Rectal smooth muscle tissue (tissue), 1 donor: ENCODE measurements around the gene PPP6R2.

Experiments
- H3K27ac ChIP-seq: one replicate; pipeline ENCODE4 v1.7.0; 2013; ENCODE audit warnings: low read depth, low read length, inconsistent platforms
- H3K27me3 ChIP-seq: one replicate; pipeline ENCODE4 v1.7.0; 2013; ENCODE audit warnings: low read length; ENCODE audit not compliant: control insufficient read depth, insufficient read depth
- H3K36me3 ChIP-seq: one replicate; pipeline ENCODE4 v1.7.0; 2013; ENCODE audit warnings: low read length; ENCODE audit not compliant: control insufficient read depth, insufficient read depth
- H3K4me1 ChIP-seq: one replicate; pipeline ENCODE4 v1.7.0; 2013; ENCODE audit warnings: low read length; ENCODE audit not compliant: control insufficient read depth, insufficient read depth
- H3K4me3 ChIP-seq: one replicate; pipeline ENCODE4 v1.7.0; 2013; ENCODE audit warnings: low read length
- H3K9ac ChIP-seq: one replicate; pipeline ENCODE4 v1.7.0; 2013; ENCODE audit warnings: low read length

Gene PPP6R2

DNA sequence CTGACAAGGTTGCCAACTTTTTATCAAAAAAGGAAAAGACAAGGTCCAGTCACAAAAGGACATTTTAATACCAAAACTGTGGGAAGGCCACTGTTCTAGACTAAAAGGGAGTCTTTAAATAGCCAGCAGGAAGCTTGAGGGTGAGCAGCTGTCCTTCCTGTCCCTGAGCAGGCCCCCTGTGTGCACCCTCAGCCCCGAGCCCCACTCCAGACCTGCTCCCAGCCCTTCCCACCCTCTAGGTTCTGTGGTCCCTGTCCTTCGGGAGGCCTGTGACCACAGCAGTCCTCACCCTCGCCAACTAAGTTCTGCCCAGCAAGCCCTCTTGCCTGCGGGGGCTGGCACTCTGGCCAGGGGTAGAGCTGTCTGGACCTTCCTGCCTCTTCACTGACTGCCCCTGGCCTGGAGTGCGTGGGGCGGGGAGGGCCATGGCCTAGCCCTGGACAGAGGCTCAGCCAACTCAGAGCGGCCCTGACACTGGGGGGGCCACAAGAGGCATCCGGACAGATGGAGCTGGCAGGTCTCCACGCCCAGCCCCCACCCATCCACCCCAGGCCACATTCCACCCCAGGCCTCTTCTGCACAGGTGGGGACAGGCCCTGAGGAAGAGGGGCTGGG, 34.0 kb upstream of the PPP6R2 start:
- Histone ChIP-seq H3K27ac (peak overlapping the region; percentile 83), H3K36me3 (no peaks in the 10 kb centered on the region), H3K27me3 (no peaks in the 10 kb centered on the region), H3K4me3 (no peak overlapping the region), H3K9ac (no peak overlapping the region), H3K4me1 (peaks cover 18% of the 10 kb centered on the region)

DNA sequence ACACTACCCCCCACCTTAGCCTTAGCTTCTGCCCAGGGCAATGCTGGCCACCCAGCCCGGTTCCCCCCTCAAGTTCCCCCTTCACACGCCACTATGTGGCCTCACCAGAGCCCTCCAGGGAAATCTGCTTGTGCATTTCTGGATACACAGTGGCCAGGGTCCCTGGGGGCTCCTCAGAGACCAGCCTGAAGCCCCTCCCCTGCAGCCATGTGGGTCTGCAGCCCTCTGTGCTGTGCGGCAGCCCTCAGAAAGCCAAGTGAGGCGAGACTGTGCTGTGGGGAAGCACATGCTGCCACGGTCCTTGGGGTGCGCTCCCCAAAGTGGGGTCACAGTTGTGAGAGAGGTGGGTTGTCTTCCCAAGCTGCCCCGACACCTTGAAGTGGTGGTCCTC, 33.5 kb upstream of the PPP6R2 start:
- H3K36me3 ChIP-seq, result no peaks in the 10 kb centered on the region
- no peak overlapping the region for H3K4me3 ChIP-seq
- no peak overlapping the region for H3K27ac ChIP-seq
- H3K4me1 ChIP-seq, result peaks cover 14% of the 10 kb centered on the region
- H3K27me3 ChIP-seq, result no peaks in the 10 kb centered on the region
- H3K9ac ChIP-seq, result no peak overlapping the region

DNA sequence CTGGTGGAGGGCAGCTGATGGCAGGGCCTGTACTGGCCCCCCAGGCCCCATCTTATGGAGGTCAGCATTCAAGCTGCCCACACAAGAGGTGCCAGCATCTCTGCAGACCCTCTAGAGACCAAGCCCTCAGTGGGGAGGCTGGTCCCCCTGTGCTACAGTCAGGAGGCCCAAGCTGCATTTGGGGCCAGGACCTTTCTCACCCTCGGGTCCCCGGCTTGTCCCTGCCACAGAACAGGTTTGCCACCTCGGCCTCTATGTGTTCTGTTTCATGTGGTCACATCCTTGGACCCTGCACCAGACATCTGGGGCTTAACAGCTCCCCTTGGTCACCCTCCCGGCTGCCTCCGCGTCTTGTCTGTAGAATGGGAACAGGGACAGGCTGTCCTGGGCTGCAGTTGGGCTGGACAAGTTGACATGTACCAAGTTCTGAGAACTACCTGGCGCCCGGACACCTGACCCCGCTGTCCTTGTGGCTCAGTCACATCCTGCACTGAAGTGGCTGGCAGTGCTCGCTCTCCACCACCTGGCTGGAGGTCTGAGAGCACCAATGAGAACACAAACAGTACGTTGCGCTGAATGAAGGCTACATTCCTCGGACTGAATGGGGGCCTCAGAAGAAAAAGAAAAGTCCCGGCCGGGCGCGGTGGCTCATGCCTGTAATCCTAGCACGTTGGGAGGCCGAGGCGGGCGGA, 33.0 kb upstream of the PPP6R2 start:
- no peak overlapping the region for H3K4me3 ChIP-seq
- peaks cover 9% of the 10 kb centered on the region for H3K4me1 ChIP-seq
- H3K9ac ChIP-seq, result no peak overlapping the region
- no peaks in the 10 kb centered on the region for H3K27me3 ChIP-seq
- H3K36me3 ChIP-seq, result no peaks in the 10 kb centered on the region
- no peak overlapping the region for H3K27ac ChIP-seq

DNA sequence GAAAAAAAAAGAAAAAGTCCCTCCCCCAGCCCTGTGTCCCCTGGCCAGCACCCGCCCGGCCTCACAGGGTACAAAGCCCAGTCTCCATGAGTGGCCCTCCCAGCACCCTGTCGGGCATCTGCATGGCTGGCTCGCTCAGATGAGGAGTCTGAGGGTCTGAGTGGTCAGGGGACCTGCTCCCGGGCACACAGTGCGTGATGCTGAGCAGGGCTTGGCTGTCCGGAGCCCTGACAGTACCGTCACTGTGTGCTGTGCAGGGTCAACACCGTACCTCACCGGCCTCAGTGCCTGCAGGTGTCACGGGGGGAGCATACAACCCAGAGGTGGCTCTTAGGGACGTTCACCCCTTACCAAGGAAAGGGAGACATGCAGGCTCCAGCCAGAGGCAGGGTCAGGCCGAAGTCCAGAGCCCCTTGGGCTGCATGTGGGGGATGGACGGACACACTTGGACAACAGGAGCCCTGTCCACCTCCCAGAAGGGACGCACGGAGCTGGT, 32.1 kb upstream of the PPP6R2 start:
- Histone ChIP-seq H3K27me3 (no peaks in the 10 kb centered on the region), H3K27ac (no peak overlapping the region), H3K9ac (no peak overlapping the region), H3K36me3 (no peaks in the 10 kb centered on the region), H3K4me1 (peaks cover 5% of the 10 kb centered on the region), H3K4me3 (no peak overlapping the region)

DNA sequence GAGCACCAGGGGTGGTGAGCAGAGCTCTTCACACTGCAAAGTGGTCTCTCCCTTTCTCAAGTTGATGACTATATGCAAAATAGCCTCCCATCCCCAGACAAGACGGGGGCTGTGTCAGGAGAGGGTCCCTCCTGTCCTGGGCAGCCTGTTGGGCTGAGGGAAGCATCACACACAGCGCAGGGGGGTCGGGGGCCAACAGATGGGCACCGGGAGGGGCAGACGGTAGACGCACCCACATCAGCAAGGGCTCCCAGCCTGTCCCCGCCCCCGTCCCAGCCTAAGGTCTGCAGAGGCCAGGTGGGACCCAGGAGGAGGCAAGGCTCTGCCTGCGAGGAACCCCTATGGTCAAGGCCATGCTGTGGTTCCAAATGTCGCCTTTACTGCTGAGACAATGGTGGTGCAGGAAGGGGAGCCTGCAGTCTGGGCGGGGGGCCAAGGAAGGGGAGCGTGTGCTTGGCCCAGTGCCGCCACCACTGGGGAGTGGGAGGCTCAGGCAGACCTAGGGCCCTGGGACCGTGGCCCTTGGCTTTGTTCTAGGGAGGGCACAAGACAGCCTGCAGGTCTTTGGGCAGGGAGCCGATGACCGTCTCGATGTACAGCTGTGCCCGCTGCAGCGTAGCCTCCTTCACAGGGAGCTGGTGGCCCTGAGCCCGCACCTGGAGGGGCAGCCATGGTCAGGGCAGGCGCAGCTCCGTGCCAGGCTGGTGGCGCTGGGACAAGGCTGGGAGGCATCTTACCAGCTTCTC, 31.3 kb upstream of the PPP6R2 start:
- no peaks in the 10 kb centered on the region for H3K27me3 ChIP-seq
- H3K36me3 ChIP-seq, result no peaks in the 10 kb centered on the region
- peaks cover 5% of the 10 kb centered on the region for H3K4me1 ChIP-seq
- H3K27ac ChIP-seq, result no peak overlapping the region
- no peak overlapping the region for H3K4me3 ChIP-seq
- no peak overlapping the region for H3K9ac ChIP-seq

DNA sequence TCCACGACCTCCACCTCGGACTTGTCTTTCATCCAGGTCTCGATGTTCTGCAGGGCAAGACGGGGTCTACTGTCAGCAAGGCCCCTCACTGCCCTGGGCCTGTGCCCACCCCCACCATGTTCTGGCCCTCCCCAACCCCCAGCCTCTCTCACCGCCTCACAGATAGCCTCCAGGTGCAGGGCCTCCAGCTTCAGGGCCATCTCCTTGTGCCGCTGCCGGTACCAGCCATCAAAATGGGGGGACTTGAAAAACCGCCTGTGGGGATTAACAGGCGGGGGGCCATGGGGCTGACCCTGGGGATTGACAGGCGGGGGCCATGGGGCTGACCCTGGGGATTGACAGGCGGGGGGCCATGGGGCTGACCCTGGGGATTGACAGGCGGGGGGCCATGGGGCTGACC, 30.8 kb upstream of the PPP6R2 start:
- Histone ChIP-seq H3K27ac (no peak overlapping the region), H3K4me1 (peaks cover 5% of the 10 kb centered on the region), H3K27me3 (no peaks in the 10 kb centered on the region), H3K4me3 (no peak overlapping the region), H3K36me3 (no peaks in the 10 kb centered on the region), H3K9ac (no peak overlapping the region)

DNA sequence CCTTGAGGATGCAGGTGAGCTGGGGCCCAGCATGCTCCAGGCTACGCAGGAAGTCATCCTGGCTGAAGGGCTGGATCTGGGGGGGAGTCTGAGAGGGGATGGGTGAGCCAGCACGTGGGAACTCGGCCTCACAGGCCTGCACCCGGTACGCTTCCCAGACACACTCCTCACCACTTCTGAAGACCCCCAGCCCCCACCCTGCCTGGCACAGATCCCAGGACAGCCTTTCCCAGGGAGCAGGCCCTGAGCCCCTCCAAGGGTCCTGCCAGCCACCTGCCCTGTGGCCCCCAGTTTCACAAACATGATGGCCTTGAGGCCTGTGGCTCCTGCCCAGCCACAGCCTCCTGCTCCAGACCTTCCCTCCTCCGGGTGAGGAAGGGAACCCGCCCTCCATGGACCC, 30.1 kb upstream of the PPP6R2 start:
- Histone ChIP-seq H3K27ac (no peak overlapping the region), H3K9ac (no peak overlapping the region), H3K4me3 (no peak overlapping the region), H3K27me3 (no peaks in the 10 kb centered on the region), H3K36me3 (no peaks in the 10 kb centered on the region), H3K4me1 (peaks cover 2% of the 10 kb centered on the region)

DNA sequence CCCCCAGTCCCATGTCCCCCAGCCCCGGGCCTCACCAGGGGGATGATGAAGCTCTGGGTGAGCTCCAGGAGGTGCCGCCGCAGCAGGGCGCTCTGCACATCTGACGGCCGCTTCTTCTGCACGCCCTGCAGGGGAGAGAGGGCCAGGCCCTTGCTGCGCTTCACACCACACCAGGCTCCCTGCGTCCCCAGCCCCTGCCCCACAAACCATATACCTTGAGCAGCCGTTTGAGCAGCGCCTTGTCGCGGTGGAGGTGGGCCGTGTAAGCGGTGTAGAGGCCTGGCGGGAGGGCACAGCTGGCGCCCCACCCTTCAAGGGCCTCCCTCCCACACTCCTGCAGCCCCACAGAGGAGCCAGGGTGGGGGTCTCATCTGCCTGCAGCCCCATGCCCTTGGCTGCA, 29.5 kb upstream of the PPP6R2 start:
- no peak overlapping the region for H3K9ac ChIP-seq
- H3K4me1 ChIP-seq, result no peaks in the 10 kb centered on the region
- no peak overlapping the region for H3K27ac ChIP-seq
- no peaks in the 10 kb centered on the region for H3K27me3 ChIP-seq
- H3K36me3 ChIP-seq, result no peaks in the 10 kb centered on the region
- H3K4me3 ChIP-seq, result no peak overlapping the region

DNA sequence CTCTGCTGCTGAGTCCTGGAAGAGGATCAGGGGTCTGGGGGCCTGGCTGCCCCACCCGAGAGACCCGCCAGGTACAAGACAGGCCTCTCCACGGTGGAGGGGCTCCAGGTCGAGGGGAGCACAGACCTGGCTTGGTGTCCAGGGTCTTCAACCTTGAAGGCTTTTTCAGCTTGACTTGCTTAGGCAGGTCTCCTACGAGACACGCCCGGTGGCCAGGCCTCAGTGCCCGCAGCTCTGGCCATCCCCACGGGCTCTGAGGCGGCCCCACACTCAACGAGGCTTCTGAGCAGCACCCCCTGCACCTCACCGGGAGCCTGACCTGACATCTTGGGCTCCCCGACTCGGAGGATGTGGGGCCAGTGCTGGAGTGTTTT, 29.1 kb upstream of the PPP6R2 start:
- Histone ChIP-seq H3K4me1 (no peaks in the 10 kb centered on the region), H3K36me3 (no peaks in the 10 kb centered on the region), H3K27me3 (no peaks in the 10 kb centered on the region), H3K4me3 (peak overlapping the region; percentile 36), H3K9ac (no peak overlapping the region), H3K27ac (no peak overlapping the region)

DNA sequence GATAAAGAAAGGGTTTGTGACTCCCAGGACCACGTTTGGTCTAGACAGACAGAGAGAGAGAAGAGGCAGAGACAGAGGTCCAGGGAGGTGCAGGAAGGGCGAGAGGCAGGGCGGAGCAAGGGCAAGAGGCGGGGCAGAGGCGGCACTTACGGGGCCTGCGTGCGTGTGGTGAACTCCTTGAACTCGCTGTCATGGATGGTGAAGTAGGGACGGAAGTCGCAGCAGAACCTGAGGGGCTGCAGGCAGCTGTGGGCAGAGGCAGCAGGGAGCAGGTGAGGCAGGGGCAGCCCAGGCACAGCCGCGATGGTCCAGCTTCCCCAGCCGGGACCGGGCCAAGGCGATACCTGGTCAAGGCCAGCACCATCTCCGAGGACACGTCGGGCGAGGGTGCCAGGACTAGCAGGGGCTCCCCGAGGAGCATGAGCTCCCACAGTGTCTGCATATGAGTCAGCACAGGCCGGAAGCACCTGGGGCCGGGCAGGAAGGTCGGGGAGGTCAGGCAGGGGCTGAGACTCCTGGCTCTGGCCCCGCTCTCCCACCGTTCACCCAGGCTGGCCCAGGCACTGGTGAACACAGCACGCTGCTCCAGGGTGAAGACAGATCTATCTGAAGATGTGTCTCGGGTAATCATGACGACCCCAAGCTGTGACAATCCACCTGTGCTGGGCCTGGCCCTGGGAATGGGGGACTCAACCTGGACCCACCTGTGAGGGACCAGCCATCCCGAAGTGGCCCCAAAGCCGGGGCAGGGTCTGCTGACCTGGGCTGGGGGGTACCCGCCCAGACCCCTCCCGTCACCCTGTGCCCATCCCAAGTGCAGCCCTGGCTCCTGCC, 28.5 kb upstream of the PPP6R2 start:
- H3K9ac ChIP-seq, result no peak overlapping the region
- no peaks in the 10 kb centered on the region for H3K4me1 ChIP-seq
- peak overlapping the region; percentile 36 for H3K4me3 ChIP-seq
- H3K36me3 ChIP-seq, result no peaks in the 10 kb centered on the region
- H3K27me3 ChIP-seq, result no peaks in the 10 kb centered on the region
- no peak overlapping the region for H3K27ac ChIP-seq

DNA sequence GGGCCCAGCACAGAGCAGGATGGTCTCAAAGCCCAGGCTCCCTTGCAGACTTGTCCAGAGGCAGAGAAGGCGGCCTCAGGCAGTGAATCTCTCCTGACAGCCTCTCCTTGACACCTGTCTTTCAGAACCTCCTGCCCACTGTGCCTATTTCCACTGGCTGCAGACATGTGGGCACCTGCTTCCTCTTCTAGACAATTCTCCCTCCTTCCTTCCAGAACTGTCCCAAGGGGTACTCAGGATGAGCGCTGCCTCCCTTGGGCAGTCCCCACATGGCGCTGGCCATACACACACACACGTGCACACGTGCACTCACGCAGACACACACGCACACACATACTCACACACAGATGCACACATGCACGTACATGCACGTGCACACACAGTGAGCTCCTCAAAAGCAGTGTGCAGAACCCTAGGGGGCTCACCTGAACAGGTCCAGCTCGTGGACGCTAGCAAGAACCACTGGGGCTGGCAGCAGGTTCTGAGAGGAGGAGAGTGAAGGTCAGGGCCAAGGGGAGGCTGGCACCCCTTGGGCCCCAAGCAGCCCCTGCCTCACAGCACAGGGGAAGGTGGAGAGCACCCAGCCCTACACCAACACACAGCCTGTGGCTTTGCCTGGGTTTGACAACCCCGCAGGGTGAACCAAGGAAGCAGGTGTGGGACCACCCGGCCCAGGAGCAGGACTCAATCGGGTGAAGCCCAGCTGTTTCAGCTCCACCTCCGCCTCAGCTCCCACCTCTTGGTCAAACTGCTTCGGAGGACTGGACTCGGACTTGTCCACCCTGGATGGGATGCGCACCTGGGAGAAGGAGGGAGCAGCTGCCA, 27.6 kb upstream of the PPP6R2 start:
- H3K36me3 ChIP-seq, result no peaks in the 10 kb centered on the region
- H3K4me1 ChIP-seq, result no peaks in the 10 kb centered on the region
- H3K9ac ChIP-seq, result no peak overlapping the region
- no peak overlapping the region for H3K27ac ChIP-seq
- H3K4me3 ChIP-seq, result no peak overlapping the region
- H3K27me3 ChIP-seq, result no peaks in the 10 kb centered on the region
